HCT116 (cell line): ENCODE data around the gene FAM53B. TPM values are rescaled to one million over a fixed set of nuclear protein-coding genes. Genes with fewer than 3 reads are reported as not detected.

Experiments
- ATAC-seq: fragments of 200-7000 bp; cut with Tn5 transposase; 2 replicates; pipeline ENCODE4 v1.9.1; 2020; ENCODE audit warnings: mild to moderate bottlenecking, moderate library complexity
- BruUV-seq: library from RNA; stranded (reverse); fragments of 400-500 nt; replicated peaks from 2 replicates; lab custom pipeline; 2021; lab: Mats Ljungman, UMichigan
- CTCF ChIA-PET: fragments of 300-600 bp; sonication (Branson Sonifier 250); formaldehyde crosslinking; loops from one replicate; lab custom pipeline; 2021; ENCODE audit warnings: antibody characterized with exemption; lab: Charles Lee
- POLR2A ChIA-PET: fragments of 300-600, 350-600 bp; sonication (Branson Sonifier 250); formaldehyde crosslinking; loops from one replicate; lab custom pipeline; 2021; ENCODE audit warnings: antibody characterized with exemption; lab: Charles Lee
- RAD21 ChIA-PET, 2 experiments: fragments of 300-600 bp; sonication (Branson Sonifier 250); formaldehyde crosslinking; loops; one replicate each; lab custom pipeline; 2023; ENCODE audit warnings: low total read pairs in 2 of 2; ENCODE audit not compliant: uncharacterized antibody in 2 of 2, unreplicated experiment in 2 of 2, low non-redundant PET in 1 of 2; lab: Charles Lee
- DNase-seq: peaks from one replicate; pipeline ENCODE4 v3.0.0-alpha.2; 2010; ENCODE audit warnings: low read depth, low spot score
- H2AFZ ChIP-seq: fragments of 200-600 bp; shearing (Covaris generic), sonication (generic); 2 replicates; pipeline ENCODE4 v1.6.1; 2017; ENCODE audit warnings: low read depth, mixed run types, mixed read lengths, antibody characterized with exemption, low read length; ENCODE audit not compliant: poor library complexity, severe bottlenecking
- H3K27ac ChIP-seq: 2 replicates; pipeline ENCODE4 v1.5.1; 2012; ENCODE audit warnings: low read depth, low read length
- H3K27me3 ChIP-seq: fragments of 200-600 bp; sonication (generic); 2 replicates; pipeline ENCODE4 v1.6.1; 2016; ENCODE audit warnings: mixed run types, low read length, mixed read lengths; ENCODE audit not compliant: insufficient read depth
- H3K36me3 ChIP-seq, 2 experiments: fragments of 200-500 bp in 1 of 2; fragments of 200-600 bp in 1 of 2; sonication (Bioruptor generic) in 1 of 2; sonication (generic) in 1 of 2; 2 replicates each; pipeline versions ENCODE4 v1.5.1 to v1.6.1; 2014 to 2016; ENCODE audit warnings: low read length in 2 of 2, inconsistent platforms in 1 of 2, mixed read lengths in 1 of 2, mixed run types in 1 of 2; ENCODE audit not compliant: insufficient read depth in 2 of 2, control insufficient read depth in 1 of 2
- H3K4me1 ChIP-seq, 2 experiments: fragments of 200-600 bp in 1 of 2; sonication (generic) in 1 of 2; 2 replicates each; pipeline versions ENCODE4 v1.5.1 to v1.6.1; 2012 to 2017; ENCODE audit warnings: low read length in 2 of 2, inconsistent platforms in 1 of 2, mild to moderate bottlenecking in 1 of 2, mixed read lengths in 1 of 2, mixed run types in 1 of 2, moderate library complexity in 1 of 2; ENCODE audit not compliant: insufficient read depth in 2 of 2, control insufficient read depth in 1 of 2
- H3K4me2 ChIP-seq: fragments of 200-600 bp; sonication (generic); 2 replicates; pipeline ENCODE4 v1.6.1; 2017; ENCODE audit warnings: mixed run types, low read length, mixed read lengths
- H3K4me3 ChIP-seq, 2 experiments: fragments of 200-600 bp in 1 of 2; sonication (generic) in 1 of 2; replicated peaks in 1 of 2; 2 replicates each; pipeline ENCODE4 v1.5.1; 2011 to 2016; ENCODE audit warnings: low read length in 2 of 2, control low read depth in 1 of 2, low read depth in 1 of 2, mild to moderate bottlenecking in 1 of 2, mixed read lengths in 1 of 2, mixed run types in 1 of 2
- H3K79me2 ChIP-seq: fragments of 200-600 bp; sonication (generic); 2 replicates; pipeline ENCODE4 v1.6.1; 2017; ENCODE audit warnings: mild to moderate bottlenecking, mixed run types, low read length, moderate library complexity, mixed read lengths; ENCODE audit not compliant: insufficient read depth
- H3K9ac ChIP-seq: fragments of 200-600 bp; sonication (generic); 2 replicates; pipeline ENCODE4 v1.6.1; 2016; ENCODE audit warnings: low read length, mixed read lengths
- H3K9me2 ChIP-seq: fragments of 200-600 bp; sonication (generic), shearing (Covaris generic); 2 replicates; pipeline ENCODE4 v1.6.1; 2017; ENCODE audit warnings: mixed run types, mild to moderate bottlenecking, moderate library complexity; ENCODE audit not compliant: insufficient read depth
- H3K9me3 ChIP-seq, 2 experiments: fragments of 200-500 bp in 1 of 2; fragments of 200-600 bp in 1 of 2; sonication (Bioruptor generic) in 1 of 2; sonication (generic) in 1 of 2; 2 replicates each; pipeline ENCODE4 v1.6.1; 2014 to 2017; ENCODE audit warnings: low read length in 2 of 2, mixed read lengths in 2 of 2, inconsistent platforms in 1 of 2, low read depth in 1 of 2, mild to moderate bottlenecking in 1 of 2, mixed run types in 1 of 2, moderate library complexity in 1 of 2; ENCODE audit not compliant: control insufficient read depth in 1 of 2, insufficient read depth in 1 of 2
- H4K20me1 ChIP-seq: fragments of 200-600 bp; sonication (generic), shearing (Covaris generic); 2 replicates; pipeline ENCODE4 v1.6.1; 2017; ENCODE audit warnings: mixed run types, mild to moderate bottlenecking, moderate library complexity; ENCODE audit not compliant: insufficient read depth
- CBX3 ChIP-seq: IDR thresholded peaks from 2 replicates; pipeline ENCODE4 v1.6.1; 2012; ENCODE audit warnings: low read depth
- CEBPB ChIP-seq: IDR thresholded peaks from 2 replicates; pipeline ENCODE4 v1.6.1; 2012; ENCODE audit warnings: low read depth
- EGR1 ChIP-seq: IDR thresholded peaks from 2 replicates; pipeline ENCODE4 v1.6.1; 2012; ENCODE audit warnings: low read depth
- ELF1 ChIP-seq: IDR thresholded peaks from 2 replicates; pipeline ENCODE4 v1.6.1; 2012; ENCODE audit warnings: low read depth, borderline replicate concordance
- EZH2phosphoT487 ChIP-seq: fragments of 200-600 bp; IDR thresholded peaks from 2 replicates; pipeline ENCODE4 v1.6.1; 2018; ENCODE audit warnings: antibody characterized with exemption, borderline replicate concordance
- JUND ChIP-seq: IDR thresholded peaks from 2 replicates; pipeline ENCODE4 v1.6.1; 2012
- POLR2A ChIP-seq: IDR thresholded peaks from 2 replicates; pipeline ENCODE4 v1.7.0; 2011; ENCODE audit warnings: borderline replicate concordance; ENCODE audit not compliant: insufficient read depth, insufficient read length; ENCODE audit errors: extremely low read depth
- REST ChIP-seq: IDR thresholded peaks from 2 replicates; pipeline ENCODE4 v1.6.1; 2012; ENCODE audit warnings: low read depth
- SRF ChIP-seq: IDR thresholded peaks from 2 replicates; pipeline ENCODE4 v1.6.1; 2012; ENCODE audit warnings: low read depth
- TCF7L2 ChIP-seq: IDR thresholded peaks from 2 replicates; pipeline ENCODE4 v1.7.0; 2011; ENCODE audit warnings: borderline replicate concordance, inconsistent platforms; ENCODE audit not compliant: insufficient read depth, insufficient read length; ENCODE audit errors: extremely low read depth
- ZBTB33 ChIP-seq: IDR thresholded peaks from 2 replicates; pipeline ENCODE4 v1.6.1; 2011; ENCODE audit warnings: mild to moderate bottlenecking, low read length, moderate library complexity; ENCODE audit not compliant: insufficient replicate concordance; ENCODE audit errors: extremely low read depth
- ZNF274 ChIP-seq: fragments of 200-500 bp; sonication (Bioruptor generic); IDR thresholded peaks from 2 replicates; pipeline ENCODE4 v1.6.1; 2014; ENCODE audit warnings: mild to moderate bottlenecking, low read depth, low read length, inconsistent platforms
- intact Hi-C: fragments of 100-400 bp; cut with micrococcal nuclease; formaldehyde crosslinking; loops from 2 replicates; pipeline ENCODE4 v1.10.0; 2022
- total RNA-seq: library from RNA; stranded (reverse); gene quantifications from one replicate; pipeline ENCODE4 v1.2.1, GENCODE V29; 2021; ENCODE audit not compliant: unreplicated experiment
- TF ChIP-seq, protein P1 (sequence below): IDR thresholded peaks from 2 replicates; pipeline ENCODE4 v1.6.1; 2012

The FAM53B gene
- total RNA-seq, 1 experiment from 2014 or later, result 19.6 TPM

DNA sequence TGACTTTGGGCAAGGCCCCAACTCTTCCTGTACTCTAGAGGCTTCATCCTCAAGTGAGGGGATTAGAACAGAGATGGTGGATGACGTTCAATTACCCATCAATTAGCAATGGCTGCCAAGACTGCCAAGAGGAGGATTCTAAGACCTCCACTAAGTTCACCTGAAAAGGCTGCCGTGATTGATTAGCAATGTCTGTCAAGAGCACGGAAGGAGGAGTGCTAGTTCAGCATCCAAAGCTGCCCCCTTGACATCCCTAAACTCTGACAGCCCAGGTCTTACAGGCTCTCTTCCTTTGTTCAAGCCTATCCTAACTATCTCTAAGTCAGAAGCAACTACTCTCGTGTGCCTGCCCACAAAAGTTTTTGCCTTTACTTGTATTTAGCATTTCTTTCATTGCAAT is 68.4 kb downstream of the FAM53B start:
- DNase-seq (no peak), ATAC-seq (no peak)
- H3K9me3 ChIP-seq, result no peaks in the 10 kb centered on the region
- intact Hi-C loops, result no loop called here
- ChIA-PET RAD21 (no interaction called here), CTCF (no interaction called here), POLR2A (no interaction called here)
- no peak overlapping the region for H3K4me2 ChIP-seq
- no peak overlapping the region for H3K4me3 ChIP-seq
- H3K79me2 ChIP-seq, result no peaks in the 10 kb centered on the region; the same call in 1 of the 2 replicates
- H3K27ac ChIP-seq, result no peak overlapping the region
- no peak for TF ChIP-seq EGR1
- TF ChIP-seq, protein P1, sequence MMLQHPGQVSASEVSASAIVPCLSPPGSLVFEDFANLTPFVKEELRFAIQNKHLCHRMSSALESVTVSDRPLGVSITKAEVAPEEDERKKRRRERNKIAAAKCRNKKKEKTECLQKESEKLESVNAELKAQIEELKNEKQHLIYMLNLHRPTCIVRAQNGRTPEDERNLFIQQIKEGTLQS, result no peak
- TF ChIP-seq JUND, result no peak
- TF ChIP-seq CEBPB, result no peak
- no peak for TF ChIP-seq CBX3
- TF ChIP-seq ZBTB33, result no peak
- no peak for TF ChIP-seq REST
- no peak for TF ChIP-seq ELF1
- no peak for TF ChIP-seq TCF7L2
- no peak for TF ChIP-seq POLR2A
- no peak for TF ChIP-seq SRF
- no peak for TF ChIP-seq ZNF274
- no peak for TF ChIP-seq EZH2phosphoT487
- H3K27me3 ChIP-seq, result no peaks in the 10 kb centered on the region
- H3K4me1 ChIP-seq, result peaks cover 7 to 17% of the 10 kb centered on the region in 2 experiments; a peak in 3 of 4 replicates
- no peaks in the 10 kb centered on the region for H4K20me1 ChIP-seq
- H3K9ac ChIP-seq, result no peak overlapping the region
- no peaks in the 10 kb centered on the region for H3K9me2 ChIP-seq
- H2AFZ ChIP-seq, result no peak overlapping the region
- BruUV-seq, result no TSS peak
- no peaks in the 10 kb centered on the region; a peak in 1 of 4 replicates for H3K36me3 ChIP-seq
